Upper lobe of left lung (tissue), 4 donors: Measurements from ENCODE around the gene PLD3.
"Not testable (repeated sequence)": the region's sequence is repeated elsewhere in the genome, so short reads cannot be mapped to it uniquely, and the experiment has no call there.

Source experiments
- CTCF ChIP-seq, 6 experiments: fragments of 450-650 bp in 4 of 6; fragments of 200-600 bp in 2 of 6; sonication (generic) in 2 of 6; IDR thresholded peaks; one replicate each; pipeline ENCODE4 v1.5.1; 2016 to 2019; ENCODE audit warnings: antibody characterized with exemption in 6 of 6
- EP300 ChIP-seq, 4 donors: sonication (generic); formaldehyde crosslinking; IDR thresholded peaks; one replicate each; pipeline ENCODE4 v1.5.1; 2017; ENCODE audit warnings: antibody characterized with exemption in 4 of 4, control low read depth in 2 of 4
- POLR2A ChIP-seq, 4 donors: fragments of 450-650 bp; IDR thresholded peaks; one replicate each; pipeline ENCODE4 v1.5.1; 2016 to 2017; ENCODE audit warnings: antibody characterized with exemption in 4 of 4, mild to moderate bottlenecking in 2 of 4
- POLR2AphosphoS5 ChIP-seq, 2 donors: sonication (generic); formaldehyde crosslinking; IDR thresholded peaks; one replicate each; pipeline ENCODE4 v1.5.1; 2017; ENCODE audit warnings: antibody characterized with exemption in 2 of 2

GRCh38 chr19:40408598-40408925 is 60.1 kb downstream of the PLD3 start:
- not testable (repeated sequence) for TF ChIP-seq EP300, POLR2A, CTCF, POLR2AphosphoS5 (IDR thresholded peaks at IDR 0.05)
